RPMI7951 (cell line): ENCODE results near the gene IGHMBP2. TPM values are rescaled to one million over a fixed set of nuclear protein-coding genes. Genes with fewer than 3 reads are reported as not detected.

Experiments used
- DNase-seq: peaks from one replicate; pipeline ENCODE4 v3.0.0-alpha.2; 2012; ENCODE audit warnings: low read depth
- total RNA-seq: library from RNA; depleted of rRNA; stranded (reverse); fragments of >200 nt; shearing (Covaris generic); gene quantifications from 2 replicates; pipeline ENCODE4 v1.2.3, GENCODE V29; 2014

The IGHMBP2 gene
- total RNA-seq, 1 experiment from 2014 or later = 5.4 TPM

GRCh38 chr11:68939583-68940555 lies 36.2 kb downstream of the IGHMBP2 start:
- DNase-seq = no peak

GRCh38 chr11:68940651-68941323 lies 37.1 kb downstream of the IGHMBP2 start:
- no peak for DNase-seq

- DNase-seq = no peak
Observed at GRCh38 chr11:68941324-68942094, 37.8 kb downstream of the IGHMBP2 start.

- no peak for DNase-seq
Observed at GRCh38 chr11:68942095-68942620, 38.5 kb downstream of the IGHMBP2 start.

- DNase-seq = no peak
Observed at GRCh38 chr11:68942751-68943271, 39.1 kb downstream of the IGHMBP2 start.

- peak; percentile 79 for DNase-seq
Observed at GRCh38 chr11:68946416-68947090, 42.9 kb downstream of the IGHMBP2 start.

- DNase-seq = no peak
Observed at GRCh38 chr11:68947151-68947550, 43.5 kb downstream of the IGHMBP2 start.

- no peak for DNase-seq
Observed at GRCh38 chr11:68948496-68948895, 44.8 kb downstream of the IGHMBP2 start.

GRCh38 chr11:68948935-68949334 lies 45.2 kb downstream of the IGHMBP2 start:
- no peak for DNase-seq

- peak; percentile 20 for DNase-seq
Observed at GRCh38 chr11:68950270-68950669, 46.6 kb downstream of the IGHMBP2 start.

- no peak for DNase-seq
Observed at GRCh38 chr11:68950762-68951161, 47.1 kb downstream of the IGHMBP2 start.

- DNase-seq = peak; percentile 55
Observed at GRCh38 chr11:68954836-68955606, 51.3 kb downstream of the IGHMBP2 start.

- no peak for DNase-seq
Observed at GRCh38 chr11:68955607-68955958, 51.9 kb downstream of the IGHMBP2 start.

GRCh38 chr11:68956142-68956541 lies 52.5 kb downstream of the IGHMBP2 start:
- no peak for DNase-seq

GRCh38 chr11:68956547-68957254 lies 53.0 kb downstream of the IGHMBP2 start:
- DNase-seq = no peak

- no peak for DNase-seq
Observed at GRCh38 chr11:68958211-68958610, 54.5 kb downstream of the IGHMBP2 start.

- no peak for DNase-seq
Observed at GRCh38 chr11:68959465-68960293, 56.0 kb downstream of the IGHMBP2 start.

- no peak for DNase-seq
Observed at GRCh38 chr11:68960294-68961071, 56.8 kb downstream of the IGHMBP2 start.
